ENCODE measurements around the gene PNLDC1.

DNA sequence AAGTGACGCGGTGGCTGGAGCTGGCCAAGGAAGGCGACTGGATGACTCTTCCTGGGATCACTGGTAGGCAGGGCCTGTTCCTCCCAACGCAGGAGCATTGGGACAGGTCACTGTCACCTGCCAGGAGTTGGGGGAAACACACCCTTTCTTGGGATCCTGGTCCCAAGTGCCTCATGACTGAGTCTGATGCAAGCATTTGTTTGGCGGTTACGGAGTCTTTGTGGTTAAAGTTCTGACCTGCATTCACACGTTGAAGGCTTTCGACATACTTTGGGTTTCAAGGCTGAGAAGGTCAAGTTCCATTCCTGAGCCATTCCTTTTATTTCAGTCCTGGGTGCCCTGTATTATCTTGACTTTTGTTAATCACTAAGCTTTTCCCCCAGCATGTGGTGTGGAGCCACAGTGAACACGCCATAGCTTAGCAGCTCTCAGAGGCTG is 6.0 kb downstream of the PNLDC1 start:
- TF ChIP-seq EZH2 (IDR thresholded peaks at IDR 0.05; ENCODE audit: borderline replicate concordance), result no peak
- TF ChIP-seq, protein P1, sequence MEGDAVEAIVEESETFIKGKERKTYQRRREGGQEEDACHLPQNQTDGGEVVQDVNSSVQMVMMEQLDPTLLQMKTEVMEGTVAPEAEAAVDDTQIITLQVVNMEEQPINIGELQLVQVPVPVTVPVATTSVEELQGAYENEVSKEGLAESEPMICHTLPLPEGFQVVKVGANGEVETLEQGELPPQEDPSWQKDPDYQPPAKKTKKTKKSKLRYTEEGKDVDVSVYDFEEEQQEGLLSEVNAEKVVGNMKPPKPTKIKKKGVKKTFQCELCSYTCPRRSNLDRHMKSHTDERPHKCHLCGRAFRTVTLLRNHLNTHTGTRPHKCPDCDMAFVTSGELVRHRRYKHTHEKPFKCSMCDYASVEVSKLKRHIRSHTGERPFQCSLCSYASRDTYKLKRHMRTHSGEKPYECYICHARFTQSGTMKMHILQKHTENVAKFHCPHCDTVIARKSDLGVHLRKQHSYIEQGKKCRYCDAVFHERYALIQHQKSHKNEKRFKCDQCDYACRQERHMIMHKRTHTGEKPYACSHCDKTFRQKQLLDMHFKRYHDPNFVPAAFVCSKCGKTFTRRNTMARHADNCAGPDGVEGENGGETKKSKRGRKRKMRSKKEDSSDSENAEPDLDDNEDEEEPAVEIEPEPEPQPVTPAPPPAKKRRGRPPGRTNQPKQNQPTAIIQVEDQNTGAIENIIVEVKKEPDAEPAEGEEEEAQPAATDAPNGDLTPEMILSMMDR (IDR thresholded peaks at IDR 0.05; ENCODE audit: poor library complexity), result no peak

All from hepatocyte (in vitro differentiated cells).